ENCODE measurements around the gene UFSP1. TPM values are rescaled to one million over a fixed set of nuclear protein-coding genes. Genes with fewer than 3 reads are reported as not detected.

Gene UFSP1
- total RNA-seq, 1 donor from 2014 or later: 3.5 TPM

DNA sequence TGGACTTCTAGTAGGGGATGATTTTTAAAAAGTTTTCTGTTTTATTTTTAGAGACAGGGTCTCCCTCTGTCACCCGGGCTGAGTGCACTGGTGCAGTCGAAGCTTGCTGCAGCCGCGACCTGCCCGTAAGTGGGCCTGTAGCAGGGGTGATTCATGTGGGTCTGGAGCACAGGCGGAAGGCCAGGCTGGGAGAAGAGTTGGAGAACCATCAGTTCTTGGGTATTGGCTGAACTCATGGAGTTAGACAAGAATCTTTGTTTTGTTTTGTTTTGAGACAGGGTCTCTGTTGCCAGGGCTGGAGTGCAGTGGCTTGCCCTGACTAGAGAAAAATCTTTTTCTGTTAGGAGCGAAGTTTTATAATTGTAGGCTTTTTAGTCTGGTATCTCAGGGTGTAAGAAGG, 8.9 kb downstream of the UFSP1 start:
- Mint-ChIP-seq H3K9me3 (ENCODE audit: low read depth) (no peaks in the 10 kb centered on the region), H3K4me3 (ENCODE audit: low read depth) (no peak overlapping the region), H3K4me1 (ENCODE audit: low read depth) (peaks cover 21% of the 10 kb centered on the region), H3K27me3 (no peaks in the 10 kb centered on the region), H3K36me3 (ENCODE audit: insufficient read depth) (peaks cover 50% of the 10 kb centered on the region), H3K27ac (peak overlapping the region; percentile 67)
- DNase-seq (ENCODE audit: low spot score, unreplicated experiment): no peak
- TF ChIP-seq, protein P1, sequence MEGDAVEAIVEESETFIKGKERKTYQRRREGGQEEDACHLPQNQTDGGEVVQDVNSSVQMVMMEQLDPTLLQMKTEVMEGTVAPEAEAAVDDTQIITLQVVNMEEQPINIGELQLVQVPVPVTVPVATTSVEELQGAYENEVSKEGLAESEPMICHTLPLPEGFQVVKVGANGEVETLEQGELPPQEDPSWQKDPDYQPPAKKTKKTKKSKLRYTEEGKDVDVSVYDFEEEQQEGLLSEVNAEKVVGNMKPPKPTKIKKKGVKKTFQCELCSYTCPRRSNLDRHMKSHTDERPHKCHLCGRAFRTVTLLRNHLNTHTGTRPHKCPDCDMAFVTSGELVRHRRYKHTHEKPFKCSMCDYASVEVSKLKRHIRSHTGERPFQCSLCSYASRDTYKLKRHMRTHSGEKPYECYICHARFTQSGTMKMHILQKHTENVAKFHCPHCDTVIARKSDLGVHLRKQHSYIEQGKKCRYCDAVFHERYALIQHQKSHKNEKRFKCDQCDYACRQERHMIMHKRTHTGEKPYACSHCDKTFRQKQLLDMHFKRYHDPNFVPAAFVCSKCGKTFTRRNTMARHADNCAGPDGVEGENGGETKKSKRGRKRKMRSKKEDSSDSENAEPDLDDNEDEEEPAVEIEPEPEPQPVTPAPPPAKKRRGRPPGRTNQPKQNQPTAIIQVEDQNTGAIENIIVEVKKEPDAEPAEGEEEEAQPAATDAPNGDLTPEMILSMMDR (IDR thresholded peaks at IDR 0.05; ENCODE audit: unreplicated experiment): no peak

DNA sequence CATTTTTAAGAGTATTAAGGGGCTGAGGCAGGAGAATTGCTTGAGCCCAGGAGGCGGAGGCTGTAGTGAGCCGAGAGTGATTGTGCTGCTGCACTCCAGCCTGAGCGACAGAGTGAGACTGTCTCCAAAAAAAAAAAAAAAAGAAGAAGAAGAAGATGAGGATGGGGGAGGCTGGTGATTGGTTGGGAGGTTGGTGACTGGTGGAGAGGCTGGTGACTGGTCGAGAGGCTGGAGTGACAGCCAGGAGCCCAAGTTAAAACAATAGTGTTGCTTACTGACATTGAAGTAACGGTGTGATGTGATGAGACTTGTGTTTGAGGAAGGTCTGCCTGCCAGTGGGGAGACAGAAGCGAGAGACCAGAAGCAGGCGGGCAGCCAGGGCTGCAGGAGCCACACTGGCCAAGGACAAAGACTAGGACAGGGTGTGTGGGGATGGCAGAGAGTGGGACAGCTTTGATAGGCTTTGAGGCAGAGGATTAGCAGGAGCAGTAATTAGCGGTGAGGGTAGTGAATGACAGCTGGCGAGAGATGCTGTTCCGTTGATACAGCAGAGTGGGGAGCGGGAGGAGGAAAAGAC, 9.7 kb downstream of the UFSP1 start:
- H3K9me3 Mint-ChIP-seq (ENCODE audit: low read depth): no peaks in the 10 kb centered on the region
- H3K4me3 Mint-ChIP-seq (ENCODE audit: low read depth): no peak overlapping the region
- no peak overlapping the region for H3K27ac Mint-ChIP-seq
- H3K27me3 Mint-ChIP-seq: no peaks in the 10 kb centered on the region
- TF ChIP-seq, protein P1 (IDR thresholded peaks at IDR 0.05; ENCODE audit: unreplicated experiment): no peak
- DNase-seq (ENCODE audit: low spot score, unreplicated experiment): no peak
- H3K4me1 Mint-ChIP-seq (ENCODE audit: low read depth): peaks cover 24% of the 10 kb centered on the region
- H3K36me3 Mint-ChIP-seq (ENCODE audit: insufficient read depth): peaks cover 48% of the 10 kb centered on the region

DNA sequence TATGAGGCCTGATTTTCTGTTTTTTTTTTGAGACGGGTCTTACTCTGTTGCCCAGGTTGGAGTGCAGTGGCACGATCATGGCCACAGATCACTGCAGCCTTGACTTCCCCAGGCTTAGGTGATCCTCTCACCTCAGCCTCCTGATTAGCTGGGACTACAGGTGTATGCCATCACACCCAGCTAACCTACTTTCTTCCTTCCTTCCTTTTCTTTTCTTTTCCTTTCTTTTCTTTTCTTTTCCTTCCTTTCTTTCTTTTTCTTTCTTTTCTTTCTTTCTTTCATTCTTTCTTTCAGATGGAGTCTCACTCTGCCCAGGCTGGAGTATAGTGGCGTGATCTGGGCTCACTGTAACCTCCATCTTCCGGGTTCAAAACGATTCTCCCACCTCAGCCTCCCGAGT, 10.8 kb downstream of the UFSP1 start:
- TF ChIP-seq, protein P1 (IDR thresholded peaks at IDR 0.05; ENCODE audit: unreplicated experiment): no peak
- Mint-ChIP-seq H3K36me3 (ENCODE audit: insufficient read depth) (peaks cover 44% of the 10 kb centered on the region), H3K4me1 (ENCODE audit: low read depth) (peaks cover 28% of the 10 kb centered on the region)

GRCh38 chr7:100878013-100878412, 11.5 kb downstream of the UFSP1 start:
- Mint-ChIP-seq H3K4me1 (ENCODE audit: low read depth) (peaks cover 28% of the 10 kb centered on the region), H3K36me3 (ENCODE audit: insufficient read depth) (peaks cover 44% of the 10 kb centered on the region), H3K27ac (peak overlapping the region; percentile 59), H3K4me3 (ENCODE audit: low read depth) (no peak overlapping the region), H3K27me3 (no peaks in the 10 kb centered on the region), H3K9me3 (ENCODE audit: low read depth) (no peaks in the 10 kb centered on the region)
- DNase-seq (ENCODE audit: low spot score, unreplicated experiment): no peak
- TF ChIP-seq, protein P1 (IDR thresholded peaks at IDR 0.05; ENCODE audit: unreplicated experiment): no peak

More for the DNA sequence above, 10.8 kb downstream of the UFSP1 start:
- DNase-seq (ENCODE audit: low spot score, unreplicated experiment): no peak
- Mint-ChIP-seq H3K9me3 (ENCODE audit: low read depth) (no peaks in the 10 kb centered on the region), H3K27ac (peak overlapping the region; percentile 56), H3K27me3 (no peaks in the 10 kb centered on the region), H3K4me3 (ENCODE audit: low read depth) (no peak overlapping the region)

- TF ChIP-seq, protein P1 (IDR thresholded peaks at IDR 0.05; ENCODE audit: unreplicated experiment): no peak
- peaks cover 41% of the 10 kb centered on the region for H3K36me3 Mint-ChIP-seq (ENCODE audit: insufficient read depth)
- peak overlapping the region; percentile 93 for H3K4me3 Mint-ChIP-seq (ENCODE audit: low read depth)
- H3K27me3 Mint-ChIP-seq: no peaks in the 10 kb centered on the region
- H3K9me3 Mint-ChIP-seq (ENCODE audit: low read depth): no peaks in the 10 kb centered on the region
- peaks cover 28% of the 10 kb centered on the region for H3K4me1 Mint-ChIP-seq (ENCODE audit: low read depth)
- peak overlapping the region; percentile 99 for H3K27ac Mint-ChIP-seq
- no peak for DNase-seq (ENCODE audit: low spot score, unreplicated experiment)
Observed at GRCh38 chr7:100875356-100875751, 14.2 kb downstream of the UFSP1 start.

All from progenitor cell of endocrine pancreas (in vitro differentiated cells).